NT2/D1 (cell line): Measurements from ENCODE around the gene HSPA4.
"Not testable (repeated sequence)": the region's sequence is repeated elsewhere in the genome, so short reads cannot be mapped to it uniquely, and the experiment has no call there.

Experiments used
- DNase-seq: peaks from one replicate; pipeline ENCODE4 v3.0.0-alpha.2; 2011; ENCODE audit warnings: low read depth, low spot score
- H3K27me3 ChIP-seq: 2 replicates; pipeline ENCODE4 v1.6.0; 2011; ENCODE audit warnings: mild to moderate bottlenecking; ENCODE audit not compliant: insufficient read length, insufficient read depth
- H3K36me3 ChIP-seq: 2 replicates; pipeline ENCODE4 v1.6.1; 2011; ENCODE audit warnings: mild to moderate bottlenecking, low read length, mixed read lengths; ENCODE audit not compliant: insufficient read depth, insufficient read length
- H3K4me1 ChIP-seq: 2 replicates; pipeline ENCODE4 v1.5.1; 2011; ENCODE audit not compliant: insufficient read depth, insufficient read length
- H3K4me3 ChIP-seq: 2 replicates; pipeline ENCODE4 v1.5.1; 2011; ENCODE audit warnings: low read depth; ENCODE audit not compliant: insufficient read length
- H3K9ac ChIP-seq: 2 replicates; pipeline ENCODE4 v1.6.0; 2011; ENCODE audit warnings: low read depth; ENCODE audit not compliant: insufficient read length
- H3K9me3 ChIP-seq: 2 replicates; pipeline ENCODE4 v1.5.1; 2011; ENCODE audit warnings: mild to moderate bottlenecking, low read length; ENCODE audit not compliant: insufficient read depth
- SUZ12 ChIP-seq: IDR thresholded peaks from 2 replicates; pipeline ENCODE4 v1.6.1; 2011; ENCODE audit not compliant: insufficient read length, insufficient read depth; ENCODE audit errors: extremely low read depth
- YY1 ChIP-seq: IDR thresholded peaks from 2 replicates; pipeline ENCODE4 v1.6.1; 2011; ENCODE audit not compliant: insufficient read length, insufficient read depth
- ZNF274 ChIP-seq: IDR thresholded peaks from 2 replicates; pipeline ENCODE4 v1.6.1; 2011; ENCODE audit warnings: mild to moderate bottlenecking, low read depth, low read length

HSPA4 gene

GRCh38 chr5:133128066-133128465 is 76.3 kb downstream of the HSPA4 start:
- Histone ChIP-seq H3K9ac (no peak overlapping the region), H3K4me1 (no peaks in the 10 kb centered on the region), H3K4me3 (no peak overlapping the region), H3K9me3 (no peaks in the 10 kb centered on the region), H3K27me3 (no peaks in the 10 kb centered on the region), H3K36me3 (no peaks in the 10 kb centered on the region)
- no peak for DNase-seq
- TF ChIP-seq YY1 (no peak), ZNF274 (no peak), SUZ12 (no peak)

- H3K36me3 ChIP-seq: no peaks in the 10 kb centered on the region
- no peak overlapping the region for H3K9ac ChIP-seq
- no peaks in the 10 kb centered on the region for H3K27me3 ChIP-seq
- no peaks in the 10 kb centered on the region for H3K9me3 ChIP-seq
- no peak for DNase-seq
- TF ChIP-seq YY1 (no peak), SUZ12 (no peak), ZNF274 (no peak)
- H3K4me1 ChIP-seq: no peaks in the 10 kb centered on the region
- H3K4me3 ChIP-seq: no peak overlapping the region
Measured at GRCh38 chr5:133129289-133129688, 77.5 kb downstream of the HSPA4 start.

- Histone ChIP-seq H3K9ac (no peak overlapping the region), H3K36me3 (no peaks in the 10 kb centered on the region), H3K9me3 (no peaks in the 10 kb centered on the region), H3K4me1 (no peaks in the 10 kb centered on the region), H3K4me3 (no peak overlapping the region), H3K27me3 (no peaks in the 10 kb centered on the region)
- no peak for DNase-seq
- no peak for TF ChIP-seq ZNF274
- TF ChIP-seq SUZ12: no peak
- no peak for TF ChIP-seq YY1
Measured at GRCh38 chr5:133129950-133130349, 78.1 kb downstream of the HSPA4 start.

- no peaks in the 10 kb centered on the region for H3K9me3 ChIP-seq
- no peak for DNase-seq
- H3K36me3 ChIP-seq: no peaks in the 10 kb centered on the region
- H3K9ac ChIP-seq: no peak overlapping the region
- no peaks in the 10 kb centered on the region for H3K4me1 ChIP-seq
- TF ChIP-seq YY1 (no peak), ZNF274 (no peak), SUZ12 (no peak)
- H3K4me3 ChIP-seq: no peak overlapping the region
- no peaks in the 10 kb centered on the region for H3K27me3 ChIP-seq
Measured at GRCh38 chr5:133130387-133131118, 78.7 kb downstream of the HSPA4 start.

GRCh38 chr5:133132717-133133116 is 80.9 kb downstream of the HSPA4 start:
- TF ChIP-seq SUZ12: no peak
- no peak for TF ChIP-seq ZNF274
- TF ChIP-seq YY1: no peak

GRCh38 chr5:133133241-133133640 is 81.4 kb downstream of the HSPA4 start:
- not testable (repeated sequence) for H3K9ac ChIP-seq, H3K4me3 ChIP-seq, H3K36me3 ChIP-seq, DNase-seq, H3K4me1 ChIP-seq, H3K9me3 ChIP-seq, H3K27me3 ChIP-seq

More at GRCh38 chr5:133132717-133133116, 80.9 kb downstream of the HSPA4 start:
- Histone ChIP-seq H3K4me1 (no peaks in the 10 kb centered on the region), H3K9me3 (no peaks in the 10 kb centered on the region), H3K27me3 (no peaks in the 10 kb centered on the region), H3K36me3 (no peaks in the 10 kb centered on the region), H3K9ac (no peak overlapping the region), H3K4me3 (no peak overlapping the region)
- no peak for DNase-seq

- H3K27me3 ChIP-seq: not testable (repeated sequence)
Measured at GRCh38 chr5:133136890-133137289, 85.1 kb downstream of the HSPA4 start.

GRCh38 chr5:133140311-133140710 is 88.5 kb downstream of the HSPA4 start:
- no peaks in the 10 kb centered on the region for H3K36me3 ChIP-seq
- H3K9me3 ChIP-seq: no peaks in the 10 kb centered on the region
- no peak overlapping the region for H3K4me3 ChIP-seq
- no peak overlapping the region for H3K9ac ChIP-seq
- no peak for DNase-seq
- no peaks in the 10 kb centered on the region for H3K4me1 ChIP-seq
- no peaks in the 10 kb centered on the region for H3K27me3 ChIP-seq
- TF ChIP-seq SUZ12: no peak
- TF ChIP-seq ZNF274: no peak
- TF ChIP-seq YY1: no peak

More at GRCh38 chr5:133136890-133137289, 85.1 kb downstream of the HSPA4 start:
- not testable (repeated sequence) for H3K9ac ChIP-seq, H3K9me3 ChIP-seq, DNase-seq, H3K4me1 ChIP-seq, H3K36me3 ChIP-seq, H3K4me3 ChIP-seq
